GM18498 (cell line): ENCODE data around the gene DGLUCY.

Experiments
- ATAC-seq: cut with Tn5 transposase; IDR thresholded peaks from one replicate; pipeline ENCODE4 v1.9.1; 2021; ENCODE audit warnings: mild to moderate bottlenecking, moderate library complexity; ENCODE audit not compliant: unreplicated experiment

Gene DGLUCY

GRCh38 chr14:91273273-91273884, 159.5 kb downstream of the DGLUCY start:
- no peak for ATAC-seq

DNA sequence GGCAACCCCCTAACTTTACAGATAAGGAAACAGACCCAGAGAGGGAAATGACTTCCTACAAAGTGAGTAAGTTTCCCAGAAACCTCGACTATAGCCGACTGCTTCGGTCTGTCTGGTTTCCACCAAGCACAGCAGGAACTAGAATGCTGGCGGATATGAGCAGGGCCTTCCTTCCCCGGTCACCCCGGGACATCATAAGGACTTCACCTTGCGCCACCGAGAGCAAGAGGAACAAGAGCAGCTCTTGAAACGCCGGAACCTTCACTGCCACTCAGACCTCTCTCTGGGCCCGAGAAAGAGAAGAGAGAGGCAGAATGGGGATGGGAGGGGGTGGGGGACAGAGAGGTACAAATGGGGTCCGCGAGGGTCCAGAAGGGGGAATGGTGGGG, 160.0 kb downstream of the DGLUCY start:
- ATAC-seq = no peak

GRCh38 chr14:91274796-91275195, 160.9 kb downstream of the DGLUCY start:
- no peak for ATAC-seq
